ENCODE data around the gene GRM5. TPM values are rescaled to one million over a fixed set of nuclear protein-coding genes. Genes with fewer than 3 reads are reported as not detected.
"Not testable (repeated sequence)": the region's sequence is repeated elsewhere in the genome, so short reads cannot be mapped to it uniquely, and the experiment has no call there.

GRM5 gene
- total and polyA plus RNA-seq, 2 experiments from 2014 or later: not detected

GRCh38 chr11:88536616-88537265, 529.0 kb downstream of the GRM5 start:
- H3K4me2 ChIP-seq (ENCODE audit: unreplicated experiment): peak overlapping the region; percentile 61
- peaks cover 25% of the 10 kb centered on the region for H3F3A ChIP-seq (ENCODE audit: insufficient read depth)
- H3K4me1 ChIP-seq (ENCODE audit: insufficient read depth): peaks cover 44% of the 10 kb centered on the region
- H4K20me1 ChIP-seq (ENCODE audit: insufficient read depth): no peaks in the 10 kb centered on the region
- H3K79me2 ChIP-seq (ENCODE audit: insufficient read depth): no peaks in the 10 kb centered on the region
- H3K9me2 ChIP-seq (ENCODE audit: insufficient read depth): no peaks in the 10 kb centered on the region
- in situ Hi-C loops (cut with MboI): loop anchor here (25.0 kb wide), 4 partner anchors 299 to 1074 kb away; no protein-coding TSS in a partner anchor
- no peak for TF ChIP-seq EZH2phosphoT487 (IDR thresholded peaks at IDR 0.05; ENCODE audit: insufficient read depth, low read depth)
- no peak for TF ChIP-seq EZH2 (IDR thresholded peaks at IDR 0.05; ENCODE audit: insufficient read depth, poor library complexity, severe bottlenecking)
- no peaks in the 10 kb centered on the region for H3K36me3 ChIP-seq (ENCODE audit: low read depth)
- peak overlapping the region; percentile 86 for H3K27ac ChIP-seq
- no peaks in the 10 kb centered on the region for H3K9me3 ChIP-seq (ENCODE audit: low read depth)
- 0 out of 2 replicates have a peak overlapping the region, but pooled peaks have one; percentile 1 for H3K9ac ChIP-seq
- DNase-seq: no peak
- 92 to 94% methylated on average over 3 of the region's 3 CpGs for WGBS, 2 experiments (ENCODE audit: low coverage in 1 of 2, low lambda C conversion rate in 2 of 2, missing lambda C conversion rate in 2 of 2)
- H3K27me3 ChIP-seq (replicated peaks; ENCODE audit: insufficient read depth): no peaks in the 10 kb centered on the region
- H3K4me3 ChIP-seq: no peak overlapping the region
- H2AFZ ChIP-seq: no peak overlapping the region

- Histone ChIP-seq H3K79me2 (ENCODE audit: insufficient read depth) (no peaks in the 10 kb centered on the region), H3K4me3 (no peak overlapping the region; the same call in 1 of the 2 replicates), H3K9me3 (ENCODE audit: low read depth) (no peaks in the 10 kb centered on the region), H3K4me1 (ENCODE audit: insufficient read depth) (peaks cover 44% of the 10 kb centered on the region), H3K9me2 (ENCODE audit: insufficient read depth) (no peaks in the 10 kb centered on the region), H3K36me3 (ENCODE audit: low read depth) (no peaks in the 10 kb centered on the region), H4K20me1 (ENCODE audit: insufficient read depth) (no peaks in the 10 kb centered on the region), H3F3A (ENCODE audit: insufficient read depth) (peaks cover 25% of the 10 kb centered on the region), H3K9ac (peak overlapping the region; percentile 51), H2AFZ (peak overlapping the region; percentile 59), H3K27ac (peak overlapping the region; percentile 86), H3K4me2 (ENCODE audit: unreplicated experiment) (peak overlapping the region; percentile 61), H3K27me3 (replicated peaks; ENCODE audit: insufficient read depth) (no peaks in the 10 kb centered on the region)
- in situ Hi-C loops (cut with MboI): loop anchor here (25.0 kb wide), 4 partner anchors 299 to 1074 kb away; no protein-coding TSS in a partner anchor
- no peak for TF ChIP-seq EZH2phosphoT487 (IDR thresholded peaks at IDR 0.05; ENCODE audit: insufficient read depth, low read depth)
- WGBS, 2 experiments (ENCODE audit: low coverage in 1 of 2, low lambda C conversion rate in 2 of 2, missing lambda C conversion rate in 2 of 2): 0 to 3% methylated on average over 2 of the region's 2 CpGs
- peak; percentile 91 for DNase-seq
Measured at GRCh38 chr11:88535916-88536547, 529.8 kb downstream of the GRM5 start.

DNA sequence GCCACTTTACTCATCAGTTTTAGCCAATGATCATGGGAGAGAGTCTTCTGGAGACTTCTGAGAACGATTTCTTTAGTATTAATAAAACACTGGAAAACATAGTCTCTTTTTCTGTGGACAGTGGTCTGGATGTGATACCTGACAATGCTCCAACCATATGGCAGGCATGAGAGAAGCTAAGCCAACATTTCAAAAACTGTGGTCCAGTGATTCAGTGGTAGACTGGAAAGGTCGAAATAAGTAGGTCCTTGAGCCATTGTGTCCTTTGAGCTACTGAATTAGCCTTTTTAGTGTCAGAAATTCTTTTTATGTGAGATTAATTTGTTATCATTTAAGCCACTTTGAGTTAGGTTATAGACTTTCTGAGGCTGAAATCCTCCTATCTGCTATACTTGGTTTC, 530.5 kb downstream of the GRM5 start:
- peak; percentile 39 for DNase-seq
- Histone ChIP-seq H3K79me2 (ENCODE audit: insufficient read depth) (no peaks in the 10 kb centered on the region), H3F3A (ENCODE audit: insufficient read depth) (peaks cover 25% of the 10 kb centered on the region), H3K27me3 (replicated peaks; ENCODE audit: insufficient read depth) (no peaks in the 10 kb centered on the region), H3K27ac (peak overlapping the region; percentile 86), H3K9ac (peak overlapping the region; percentile 51), H3K36me3 (ENCODE audit: low read depth) (no peaks in the 10 kb centered on the region), H3K9me3 (ENCODE audit: low read depth) (no peaks in the 10 kb centered on the region), H3K9me2 (ENCODE audit: insufficient read depth) (no peaks in the 10 kb centered on the region), H3K4me3 (no peak overlapping the region), H3K4me1 (ENCODE audit: insufficient read depth) (peaks cover 44% of the 10 kb centered on the region), H2AFZ (peak overlapping the region; percentile 59), H3K4me2 (ENCODE audit: unreplicated experiment) (peak overlapping the region; percentile 61), H4K20me1 (ENCODE audit: insufficient read depth) (no peaks in the 10 kb centered on the region)
- TF ChIP-seq EZH2phosphoT487 (IDR thresholded peaks at IDR 0.05; ENCODE audit: insufficient read depth, low read depth) (no peak), EZH2 (IDR thresholded peaks at IDR 0.05; ENCODE audit: insufficient read depth, poor library complexity, severe bottlenecking) (no peak)
- in situ Hi-C loops (cut with MboI): loop anchor here (25.0 kb wide), 4 partner anchors 298 to 1073 kb away; no protein-coding TSS in a partner anchor
- WGBS, 2 experiments (ENCODE audit: low coverage in 1 of 2, low lambda C conversion rate in 2 of 2, missing lambda C conversion rate in 2 of 2): 96 to 97% methylated on average over 2 of the region's 2 CpGs

DNA sequence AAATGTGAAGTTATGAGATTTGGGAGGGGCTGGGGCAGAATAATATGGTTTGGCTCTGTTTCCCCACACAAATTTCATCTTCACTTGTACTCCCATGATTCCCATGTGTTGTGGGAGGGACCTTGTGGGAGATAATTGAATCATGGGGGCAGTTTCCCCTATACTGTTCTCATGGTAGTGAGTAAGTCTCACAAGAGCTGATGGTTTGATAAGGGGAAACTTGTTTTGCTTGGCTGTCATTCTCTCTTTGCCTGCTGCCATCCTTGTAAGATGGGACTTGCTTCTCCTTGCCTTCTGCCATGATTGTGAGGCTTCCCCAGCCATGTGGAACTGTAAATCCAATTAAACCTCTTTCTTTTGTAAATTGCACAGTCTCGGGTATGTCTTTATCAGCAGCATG, 531.1 kb downstream of the GRM5 start:
- not testable (repeated sequence) for H4K20me1 ChIP-seq (ENCODE audit: insufficient read depth); H3K9me3 ChIP-seq (ENCODE audit: low read depth); H3K27me3 ChIP-seq (replicated peaks; ENCODE audit: insufficient read depth); H2AFZ ChIP-seq; DNase-seq; H3K79me2 ChIP-seq (ENCODE audit: insufficient read depth); H3K9ac ChIP-seq; H3K4me3 ChIP-seq; H3K4me2 ChIP-seq (ENCODE audit: unreplicated experiment); H3K27ac ChIP-seq; H3K36me3 ChIP-seq (ENCODE audit: low read depth); H3K9me2 ChIP-seq (ENCODE audit: insufficient read depth)
- WGBS, 2 experiments (ENCODE audit: low coverage in 1 of 2, low lambda C conversion rate in 2 of 2, missing lambda C conversion rate in 2 of 2): 93 to 100% methylated on average over 1 of the region's 1 CpG
- peaks cover 25% of the 10 kb centered on the region for H3F3A ChIP-seq (ENCODE audit: insufficient read depth)
- peaks cover 44% of the 10 kb centered on the region for H3K4me1 ChIP-seq (ENCODE audit: insufficient read depth)
- in situ Hi-C loops (cut with MboI): loop anchor here (25.0 kb wide), 4 partner anchors 297 to 1072 kb away; no protein-coding TSS in a partner anchor

Data from GM23248 (cell line).